Activated B cell treated with CpG ODN at 0.5 μM for 24 hours (primary cell): ENCODE measurements around the gene ATG5. TPM values are rescaled to one million over a fixed set of nuclear protein-coding genes. Genes with fewer than 3 reads are reported as not detected.
"Not testable (repeated sequence)": the region's sequence is repeated elsewhere in the genome, so short reads cannot be mapped to it uniquely, and the experiment has no call there.

ENCODE experiments used
- ATAC-seq: fragments of 200-7000 bp; cut with Tn5 transposase; one replicate; pipeline ENCODE4 v1.10.0; 2021; ENCODE audit warnings: low read depth, mild to moderate bottlenecking, moderate library complexity
- CTCF ChIA-PET: fragments of 350-600 bp; sonication (Branson Sonifier 250); formaldehyde crosslinking; loops from one replicate; lab custom pipeline; 2021; ENCODE audit warnings: antibody characterized with exemption; lab: Charles Lee
- POLR2A ChIA-PET: fragments of 350-600 bp; sonication (Branson Sonifier 250); formaldehyde crosslinking; loops from one replicate; lab custom pipeline; 2021; ENCODE audit warnings: antibody characterized with exemption; lab: Charles Lee
- DNase-seq: peaks from one replicate; pipeline ENCODE4 v3.0.0; 2022
- H3K27ac Mint-ChIP-seq: one replicate; pipeline ENCODE4 v1.8.0; 2020; ENCODE audit warnings: mixed read lengths
- H3K27me3 Mint-ChIP-seq: one replicate; pipeline ENCODE4 v1.8.0; 2021; ENCODE audit warnings: mixed read lengths
- H3K36me3 Mint-ChIP-seq: one replicate; pipeline ENCODE4 v1.8.0; 2021; ENCODE audit warnings: low read depth, mixed read lengths
- H3K4me1 Mint-ChIP-seq: one replicate; pipeline ENCODE4 v1.8.0; 2021; ENCODE audit warnings: mixed read lengths
- H3K4me3 Mint-ChIP-seq: one replicate; pipeline ENCODE4 v1.8.0; 2020; ENCODE audit warnings: mild to moderate bottlenecking, mixed read lengths
- H3K9me3 Mint-ChIP-seq: one replicate; pipeline ENCODE4 v1.8.0; 2020; ENCODE audit warnings: mixed read lengths
- CTCF ChIP-seq: fragments of 200-600 bp; IDR thresholded peaks from one replicate; pipeline ENCODE4 v1.8.0; 2022; ENCODE audit warnings: antibody characterized with exemption, mild to moderate bottlenecking
- intact Hi-C: fragments of 100-400 bp; cut with micrococcal nuclease; formaldehyde crosslinking; loops from one replicate; pipeline ENCODE4 v1.15.1; 2024
- total RNA-seq: library from RNA; stranded (reverse); gene quantifications from 2 replicates; pipeline ENCODE4 v1.2.3, GENCODE V29; 2022

ATG5 gene
- total RNA-seq, 1 donor from 2014 or later = 30.3 TPM

GRCh38 chr6:106156863-106157262 lies 168.7 kb downstream of the ATG5 start:
- H3K4me1 Mint-ChIP-seq = peaks cover 9% of the 10 kb centered on the region
- peaks cover 4% of the 10 kb centered on the region for H3K9me3 Mint-ChIP-seq
- ChIA-PET POLR2A (no interaction called here), CTCF (no interaction called here)
- TF ChIP-seq CTCF = no peak
- H3K4me3 Mint-ChIP-seq = no peak overlapping the region
- DNase-seq (no peak), ATAC-seq (no peak)
- intact Hi-C loops = no loop called here
- no peaks in the 10 kb centered on the region for H3K36me3 Mint-ChIP-seq
- H3K27me3 Mint-ChIP-seq = no peaks in the 10 kb centered on the region
- H3K27ac Mint-ChIP-seq = no peak overlapping the region

GRCh38 chr6:106156413-106156812 lies 169.1 kb downstream of the ATG5 start:
- Mint-ChIP-seq H3K27ac (no peak overlapping the region), H3K36me3 (no peaks in the 10 kb centered on the region)
- intact Hi-C loops = no loop called here

GRCh38 chr6:106155219-106155830 lies 170.2 kb downstream of the ATG5 start:
- CTCF ChIA-PET = no interaction called here

More at GRCh38 chr6:106156413-106156812, 169.1 kb downstream of the ATG5 start:
- POLR2A ChIA-PET = no interaction called here
- TF ChIP-seq CTCF = no peak
- Mint-ChIP-seq H3K9me3 (peaks cover 4% of the 10 kb centered on the region), H3K4me1 (peaks cover 11% of the 10 kb centered on the region), H3K4me3 (no peak overlapping the region), H3K27me3 (no peaks in the 10 kb centered on the region)
- DNase-seq (no peak), ATAC-seq (no peak)
- CTCF ChIA-PET = no interaction called here

GRCh38 chr6:106154326-106154725 lies 171.2 kb downstream of the ATG5 start:
- H3K4me1 Mint-ChIP-seq = peaks cover 11% of the 10 kb centered on the region
- H3K4me3 Mint-ChIP-seq = no peak overlapping the region
- H3K27me3 Mint-ChIP-seq = no peaks in the 10 kb centered on the region
- H3K36me3 Mint-ChIP-seq = no peaks in the 10 kb centered on the region
- no peak for DNase-seq
- TF ChIP-seq CTCF = no peak
- H3K9me3 Mint-ChIP-seq = peaks cover 4% of the 10 kb centered on the region
- ChIA-PET POLR2A (interaction anchor here (1.9 kb wide), 1 partner anchor 9 kb away, joined by 4 read pairs; no protein-coding TSS in a partner anchor), CTCF (no interaction called here)
- H3K27ac Mint-ChIP-seq = no peak overlapping the region
- no peak for ATAC-seq
- intact Hi-C loops = no loop called here

More at GRCh38 chr6:106155219-106155830, 170.2 kb downstream of the ATG5 start:
- no peak for TF ChIP-seq CTCF
- no peak for DNase-seq
- intact Hi-C loops = no loop called here
- Mint-ChIP-seq H3K4me3 (no peak overlapping the region), H3K36me3 (no peaks in the 10 kb centered on the region), H3K27me3 (no peaks in the 10 kb centered on the region), H3K4me1 (peaks cover 11% of the 10 kb centered on the region), H3K27ac (no peak overlapping the region), H3K9me3 (peaks cover 4% of the 10 kb centered on the region)
- no peak for ATAC-seq
- POLR2A ChIA-PET = no interaction called here

- ATAC-seq = no peak
- Mint-ChIP-seq H3K9me3 (peaks cover 4% of the 10 kb centered on the region), H3K36me3 (no peaks in the 10 kb centered on the region), H3K27me3 (no peaks in the 10 kb centered on the region), H3K4me1 (peaks cover 11% of the 10 kb centered on the region), H3K27ac (no peak overlapping the region), H3K4me3 (no peak overlapping the region)
- intact Hi-C loops = no loop called here
- no peak for TF ChIP-seq CTCF
- POLR2A ChIA-PET = interaction anchor here (1.4 to 1.9 kb wide), 2 partner anchors 11 to 12 kb away, joined by 3 to 4 read pairs; no protein-coding TSS in a partner anchor
- CTCF ChIA-PET = no interaction called here
- DNase-seq = no peak
Observed at GRCh38 chr6:106152952-106153351, 172.6 kb downstream of the ATG5 start.

GRCh38 chr6:106152476-106152875 lies 173.1 kb downstream of the ATG5 start:
- peak; percentile 49 for ATAC-seq
- H3K4me1 Mint-ChIP-seq = peaks cover 11% of the 10 kb centered on the region
- H3K27ac Mint-ChIP-seq, H3K27me3 Mint-ChIP-seq, DNase-seq, intact Hi-C loops, H3K4me3 Mint-ChIP-seq, CTCF ChIA-PET, H3K36me3 Mint-ChIP-seq, H3K9me3 Mint-ChIP-seq: not testable (repeated sequence)
- POLR2A ChIA-PET = interaction anchor here (1.4 kb wide), 1 partner anchor 11 kb away, joined by 3 read pairs; no protein-coding TSS in a partner anchor
